IPS DF 19.7 (cell line): Measurements from ENCODE around the gene SPP2.

Source experiments
- DNase-seq: peaks from one replicate; pipeline ENCODE4 v3.0.0-alpha.2; 2013; ENCODE audit warnings: low read depth, low spot score

Gene SPP2

GRCh38 chr2:234092344-234092743 is 41.8 kb downstream of the SPP2 start:
- DNase-seq = no peak

- DNase-seq = no peak
These were observed 44.8 kb downstream of the SPP2 start for GRCh38 chr2:234095301-234095700.

- DNase-seq = no peak
These were observed 45.7 kb downstream of the SPP2 start for GRCh38 chr2:234096164-234096563.

- DNase-seq = no peak
These were observed 48.2 kb downstream of the SPP2 start for GRCh38 chr2:234098681-234099080.

GRCh38 chr2:234099266-234099665 is 48.8 kb downstream of the SPP2 start:
- no peak for DNase-seq

GRCh38 chr2:234100686-234101085 is 50.2 kb downstream of the SPP2 start:
- no peak for DNase-seq

GRCh38 chr2:234102112-234102511 is 51.6 kb downstream of the SPP2 start:
- no peak for DNase-seq

GRCh38 chr2:234107861-234108260 is 57.4 kb downstream of the SPP2 start:
- DNase-seq = no peak

GRCh38 chr2:234109321-234109720 is 58.8 kb downstream of the SPP2 start:
- no peak for DNase-seq

GRCh38 chr2:234110219-234110618 is 59.7 kb downstream of the SPP2 start:
- DNase-seq = no peak

- no peak for DNase-seq
These were observed 61.0 kb downstream of the SPP2 start for GRCh38 chr2:234111523-234111922.

- DNase-seq = no peak
These were observed 65.5 kb downstream of the SPP2 start for GRCh38 chr2:234116010-234116409.

- DNase-seq = no peak
These were observed 71.5 kb downstream of the SPP2 start for GRCh38 chr2:234121999-234122398.

GRCh38 chr2:234125451-234126145 is 75.1 kb downstream of the SPP2 start:
- no peak for DNase-seq

- no peak for DNase-seq
These were observed 75.6 kb downstream of the SPP2 start for GRCh38 chr2:234126146-234126470.
